HEK293 (cell line): ENCODE results near the gene MAPKAP1.

Source experiments
- CTCF ChIA-PET: fragments of 350-600 bp; formaldehyde crosslinking; extraction: SDS; loops from one replicate; lab custom pipeline; 2021; ENCODE audit warnings: antibody characterized with exemption; lab: Yijun Ruan, JAX
- POLR2A ChIA-PET: fragments of 300-600 bp; formaldehyde crosslinking; extraction: SDS; loops from one replicate; lab custom pipeline; 2020; ENCODE audit warnings: antibody characterized with exemption, inconsistent platforms; lab: Yijun Ruan, JAX
- H3K27ac ChIP-seq: fragments of 200-500 bp; sonication (Bioruptor generic); 2 replicates; pipeline ENCODE4 v1.5.1; 2014; ENCODE audit warnings: low read depth, low read length, control low read depth, inconsistent platforms; ENCODE audit errors: extremely low read depth
- H3K36me3 ChIP-seq, 2 experiments: fragments of 200-500 bp in 1 of 2; sonication (Bioruptor generic) in 1 of 2; 1 replicate in 1 of 2; 2 replicates in 1 of 2; pipeline ENCODE4 v1.5.1; 2014 to 2017; ENCODE audit warnings: inconsistent platforms in 2 of 2, low read length in 2 of 2; ENCODE audit not compliant: control insufficient read depth in 2 of 2, insufficient read depth in 1 of 2
- H3K4me1 ChIP-seq: fragments of 200-500 bp; sonication (Bioruptor generic); 2 replicates; pipeline ENCODE4 v1.5.1; 2014; ENCODE audit warnings: mild to moderate bottlenecking, low read length, inconsistent platforms; ENCODE audit not compliant: control insufficient read depth, insufficient read depth
- H3K4me3 ChIP-seq: 2 replicates; pipeline ENCODE4 v1.5.1; 2011; ENCODE audit warnings: low read depth, mild to moderate bottlenecking, control low read depth, low read length, moderate library complexity
- H3K9me3 ChIP-seq: fragments of 200-500 bp; sonication (Bioruptor generic); 2 replicates; pipeline ENCODE4 v1.5.1; 2014; ENCODE audit warnings: low read depth, low read length, inconsistent platforms; ENCODE audit not compliant: control insufficient read depth, insufficient read depth
- OSR2 ChIP-seq: fragments of 450-650 bp; formaldehyde crosslinking; IDR thresholded peaks from 2 replicates; pipeline ENCODE4 v1.5.1; 2016; ENCODE audit warnings: missing biosample characterization, missing genetic modification characterization
- TCF7L2 ChIP-seq: IDR thresholded peaks from 2 replicates; pipeline ENCODE4 v1.6.1; 2011; ENCODE audit warnings: low read depth, mild to moderate bottlenecking, inconsistent platforms, low read length, moderate library complexity, borderline replicate concordance
- ZBTB17 ChIP-seq: fragments of 450-650 bp; formaldehyde crosslinking; IDR thresholded peaks from 2 replicates; pipeline ENCODE4 v1.5.1; 2016; ENCODE audit warnings: missing biosample characterization, missing genetic modification characterization
- ZFHX2 ChIP-seq: fragments of 450-650 bp; formaldehyde crosslinking; conservative IDR thresholded peaks from 2 replicates; pipeline ENCODE4 v1.5.1; 2016; ENCODE audit warnings: missing biosample characterization, missing genetic modification characterization
- ZFP3 ChIP-seq: fragments of 450-650 bp; formaldehyde crosslinking; IDR thresholded peaks from 2 replicates; pipeline ENCODE4 v1.5.1; 2016; ENCODE audit warnings: low read depth, missing biosample characterization, missing genetic modification characterization
- ZNF157 ChIP-seq: fragments of 450-650 bp; formaldehyde crosslinking; IDR thresholded peaks from 2 replicates; pipeline ENCODE4 v1.5.1; 2016; ENCODE audit warnings: missing biosample characterization, missing genetic modification characterization
- ZNF292 ChIP-seq: fragments of 450-650 bp; formaldehyde crosslinking; IDR thresholded peaks from 2 replicates; pipeline ENCODE4 v1.5.1; 2016; ENCODE audit warnings: low read depth, missing biosample characterization, missing genetic modification characterization, borderline replicate concordance
- ZNF433 ChIP-seq: fragments of 450-650 bp; formaldehyde crosslinking; IDR thresholded peaks from 2 replicates; pipeline ENCODE4 v1.5.1; 2016; ENCODE audit warnings: missing biosample characterization, missing genetic modification characterization, low read depth
- ZNF488 ChIP-seq: fragments of 450-650 bp; formaldehyde crosslinking; IDR thresholded peaks from 2 replicates; pipeline ENCODE4 v1.5.1; 2016; ENCODE audit warnings: missing biosample characterization, missing genetic modification characterization
- ZNF521 ChIP-seq: fragments of 450-650 bp; formaldehyde crosslinking; IDR thresholded peaks from 2 replicates; pipeline ENCODE4 v1.5.1; 2017; ENCODE audit warnings: missing biosample characterization, mild to moderate bottlenecking, missing genetic modification characterization
- ZNF555 ChIP-seq: fragments of 450-650 bp; formaldehyde crosslinking; conservative IDR thresholded peaks from 2 replicates; pipeline ENCODE4 v1.5.1; 2017; ENCODE audit warnings: missing biosample characterization, mild to moderate bottlenecking, missing genetic modification characterization, inconsistent platforms
- ZNF571 ChIP-seq: fragments of 450-650 bp; formaldehyde crosslinking; IDR thresholded peaks from 2 replicates; pipeline ENCODE4 v1.5.0; 2017; ENCODE audit warnings: missing biosample characterization, missing genetic modification characterization
- ZNF623 ChIP-seq: fragments of 450-650 bp; formaldehyde crosslinking; IDR thresholded peaks from 2 replicates; pipeline ENCODE4 v1.5.1; 2016; ENCODE audit warnings: missing biosample characterization, missing genetic modification characterization
- ZNF629 ChIP-seq: fragments of 450-650 bp; formaldehyde crosslinking; IDR thresholded peaks from 2 replicates; pipeline ENCODE4 v1.5.1; 2017; ENCODE audit warnings: missing biosample characterization, missing genetic modification characterization
- ZNF677 ChIP-seq: fragments of 450-650 bp; IDR thresholded peaks from 2 replicates; pipeline ENCODE4 v1.5.0; 2018; ENCODE audit warnings: missing biosample characterization, mild to moderate bottlenecking, missing genetic modification characterization, moderate library complexity
- ZNF776 ChIP-seq: fragments of 450-650 bp; formaldehyde crosslinking; IDR thresholded peaks from 2 replicates; pipeline ENCODE4 v1.5.0; 2017; ENCODE audit warnings: missing biosample characterization, missing genetic modification characterization, borderline replicate concordance
- ZNF785 ChIP-seq: fragments of 450-650 bp; formaldehyde crosslinking; IDR thresholded peaks from 2 replicates; pipeline ENCODE4 v1.5.1; 2016; ENCODE audit warnings: missing biosample characterization, missing genetic modification characterization
- TF ChIP-seq, protein P1 (sequence below): fragments of 450-650 bp; formaldehyde crosslinking; IDR thresholded peaks from 2 replicates; pipeline ENCODE4 v1.5.1; 2016; ENCODE audit warnings: missing biosample characterization, missing genetic modification characterization
- TF ChIP-seq, protein P2 (sequence below): fragments of 450-650 bp; formaldehyde crosslinking; IDR thresholded peaks from 2 replicates; pipeline ENCODE4 v1.5.1; 2016; ENCODE audit warnings: missing biosample characterization, missing genetic modification characterization
- TF ChIP-seq, protein P3 (sequence below): fragments of 450-650 bp; formaldehyde crosslinking; IDR thresholded peaks from 2 replicates; pipeline ENCODE4 v1.5.1; 2016; ENCODE audit warnings: missing biosample characterization, missing genetic modification characterization

Gene MAPKAP1

DNA sequence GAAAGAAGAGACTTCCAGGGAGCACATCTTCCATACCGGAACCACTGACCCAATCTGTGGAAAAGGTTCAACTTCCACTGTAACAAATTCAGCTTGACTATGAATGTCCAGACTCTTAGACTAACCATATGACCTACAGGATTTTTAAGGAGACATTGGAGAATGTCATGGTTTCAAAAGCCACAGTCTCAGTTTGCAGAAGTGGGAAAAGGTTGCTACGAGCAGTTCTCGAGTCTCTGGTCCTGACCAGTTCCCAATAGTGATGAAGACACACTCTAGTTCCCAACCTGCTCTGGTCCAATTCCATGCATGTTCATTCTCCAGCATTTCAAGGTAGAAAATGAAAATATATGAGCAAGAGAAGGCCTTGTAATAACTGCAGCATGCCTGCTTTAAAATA, 158.0 kb downstream of the MAPKAP1 start:
- ChIA-PET POLR2A (no interaction called here), CTCF (interaction anchor here (1.5 to 4.2 kb wide), 3 partner anchors 9 to 141 kb away, joined by 3 to 20 read pairs (median 6); no protein-coding TSS in a partner anchor)
- H3K4me3 ChIP-seq = no peak overlapping the region
- H3K36me3 ChIP-seq = no peaks in the 10 kb centered on the region
- peaks cover 24% of the 10 kb centered on the region for H3K4me1 ChIP-seq
- H3K27ac ChIP-seq = no peak overlapping the region
- TF ChIP-seq ZFHX2 (tag by site-specific recombination) = no peak
- TF ChIP-seq ZNF776 (tag by site-specific recombination) = no peak
- TF ChIP-seq TCF7L2 = no peak
- no peak for TF ChIP-seq ZNF488 (tag by site-specific recombination)
- TF ChIP-seq ZNF555 (tag by site-specific recombination) = no peak
- TF ChIP-seq ZNF623 (tag by site-specific recombination) = no peak
- TF ChIP-seq, protein P1, sequence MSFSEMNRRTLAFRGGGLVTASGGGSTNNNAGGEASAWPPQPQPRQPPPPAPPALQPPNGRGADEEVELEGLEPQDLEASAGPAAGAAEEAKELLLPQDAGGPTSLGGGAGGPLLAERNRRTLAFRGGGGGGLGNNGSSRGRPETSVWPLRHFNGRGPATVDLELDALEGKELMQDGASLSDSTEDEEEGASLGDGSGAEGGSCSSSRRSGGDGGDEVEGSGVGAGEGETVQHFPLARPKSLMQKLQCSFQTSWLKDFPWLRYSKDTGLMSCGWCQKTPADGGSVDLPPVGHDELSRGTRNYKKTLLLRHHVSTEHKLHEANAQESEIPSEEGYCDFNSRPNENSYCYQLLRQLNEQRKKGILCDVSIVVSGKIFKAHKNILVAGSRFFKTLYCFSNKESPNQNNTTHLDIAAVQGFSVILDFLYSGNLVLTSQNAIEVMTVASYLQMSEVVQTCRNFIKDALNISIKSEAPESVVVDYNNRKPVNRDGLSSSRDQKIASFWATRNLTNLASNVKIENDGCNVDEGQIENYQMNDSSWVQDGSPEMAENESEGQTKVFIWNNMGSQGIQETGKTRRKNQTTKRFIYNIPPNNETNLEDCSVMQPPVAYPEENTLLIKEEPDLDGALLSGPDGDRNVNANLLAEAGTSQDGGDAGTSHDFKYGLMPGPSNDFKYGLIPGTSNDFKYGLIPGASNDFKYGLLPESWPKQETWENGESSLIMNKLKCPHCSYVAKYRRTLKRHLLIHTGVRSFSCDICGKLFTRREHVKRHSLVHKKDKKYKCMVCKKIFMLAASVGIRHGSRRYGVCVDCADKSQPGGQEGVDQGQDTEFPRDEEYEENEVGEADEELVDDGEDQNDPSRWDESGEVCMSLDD (tag by site-specific recombination) = no peak
- TF ChIP-seq, protein P2, sequence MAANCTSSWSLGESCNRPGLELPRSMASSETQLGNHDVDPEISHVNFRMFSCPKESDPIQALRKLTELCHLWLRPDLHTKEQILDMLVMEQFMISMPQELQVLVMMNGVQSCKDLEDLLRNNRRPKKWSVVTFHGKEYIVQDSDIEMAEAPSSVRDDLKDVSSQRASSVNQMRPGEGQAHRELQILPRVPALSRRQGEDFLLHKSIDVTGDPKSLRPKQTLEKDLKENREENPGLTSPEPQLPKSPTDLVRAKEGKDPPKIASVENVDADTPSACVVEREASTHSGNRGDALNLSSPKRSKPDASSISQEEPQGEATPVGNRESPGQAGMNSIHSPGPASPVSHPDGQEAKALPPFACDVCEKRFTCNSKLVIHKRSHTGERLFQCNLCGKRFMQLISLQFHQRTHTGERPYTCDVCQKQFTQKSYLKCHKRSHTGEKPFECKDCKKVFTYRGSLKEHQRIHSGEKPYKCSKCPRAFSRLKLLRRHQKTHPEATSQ = no peak
- TF ChIP-seq ZNF677 = no peak
- no peak for TF ChIP-seq ZNF292 (tag by site-specific recombination)
- no peak for TF ChIP-seq ZNF629 (tag by site-specific recombination)
- TF ChIP-seq ZBTB17 = no peak
- TF ChIP-seq, protein P3, sequence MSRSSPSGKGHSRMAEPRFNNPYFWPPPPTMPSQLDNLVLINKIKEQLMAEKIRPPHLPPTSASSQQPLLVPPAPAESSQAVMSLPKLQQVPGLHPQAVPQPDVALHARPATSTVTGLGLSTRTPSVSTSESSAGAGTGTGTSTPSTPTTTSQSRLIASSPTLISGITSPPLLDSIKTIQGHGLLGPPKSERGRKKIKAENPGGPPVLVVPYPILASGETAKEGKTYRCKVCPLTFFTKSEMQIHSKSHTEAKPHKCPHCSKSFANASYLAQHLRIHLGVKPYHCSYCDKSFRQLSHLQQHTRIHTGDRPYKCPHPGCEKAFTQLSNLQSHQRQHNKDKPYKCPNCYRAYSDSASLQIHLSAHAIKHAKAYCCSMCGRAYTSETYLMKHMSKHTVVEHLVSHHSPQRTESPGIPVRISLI (tag by site-specific recombination) = no peak
- TF ChIP-seq ZNF785 (tag by site-specific recombination) = no peak
- H3K9me3 ChIP-seq = no peaks in the 10 kb centered on the region

DNA sequence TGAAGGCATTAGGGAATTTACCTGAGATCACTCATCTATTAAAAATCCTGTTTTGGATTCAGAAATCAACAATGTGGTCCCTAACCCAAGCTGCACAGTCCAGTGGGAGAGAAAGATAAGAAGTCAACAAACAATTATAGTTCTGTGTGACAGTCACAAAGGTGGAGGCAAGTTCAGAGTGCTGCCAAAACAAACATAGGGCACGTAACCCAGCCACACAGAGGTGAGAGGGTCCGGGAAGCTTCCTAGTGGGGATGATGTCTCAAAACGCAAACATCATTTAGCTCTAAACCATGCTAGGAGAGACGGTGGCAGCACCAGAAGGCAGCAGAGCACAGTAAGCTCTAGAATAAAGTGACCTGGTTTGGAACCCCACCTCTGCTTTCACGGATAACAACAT, 158.9 kb downstream of the MAPKAP1 start:
- H3K4me1 ChIP-seq = peaks cover 24% of the 10 kb centered on the region
- CTCF ChIA-PET = interaction anchor here (0.5 to 4.2 kb wide), 4 partner anchors 10 to 943 kb away, joined by 3 to 20 read pairs (median 5); no protein-coding TSS in a partner anchor
- TF ChIP-seq ZNF157 (tag by site-specific recombination) (no peak), ZNF433 (tag by site-specific recombination) (no peak), ZFP3 (no peak), ZNF571 (tag by site-specific recombination) (no peak), OSR2 (peak; percentile 16; the same call in 1 of the 2 replicates), ZNF521 (tag by site-specific recombination) (no peak)
- TF ChIP-seq, all 188 proteins: peak for 1
- Histone ChIP-seq H3K36me3 (no peaks in the 10 kb centered on the region), H3K27ac (no peak overlapping the region), H3K4me3 (no peak overlapping the region), H3K9me3 (no peaks in the 10 kb centered on the region)
- POLR2A ChIA-PET = no interaction called here
